ENCODE results near the gene TMEM39B. TPM values are rescaled to one million over a fixed set of nuclear protein-coding genes. Genes with fewer than 3 reads are reported as not detected.

The TMEM39B gene
- total RNA-seq, 1 experiment from 2014 or later: 18.8 TPM

DNA sequence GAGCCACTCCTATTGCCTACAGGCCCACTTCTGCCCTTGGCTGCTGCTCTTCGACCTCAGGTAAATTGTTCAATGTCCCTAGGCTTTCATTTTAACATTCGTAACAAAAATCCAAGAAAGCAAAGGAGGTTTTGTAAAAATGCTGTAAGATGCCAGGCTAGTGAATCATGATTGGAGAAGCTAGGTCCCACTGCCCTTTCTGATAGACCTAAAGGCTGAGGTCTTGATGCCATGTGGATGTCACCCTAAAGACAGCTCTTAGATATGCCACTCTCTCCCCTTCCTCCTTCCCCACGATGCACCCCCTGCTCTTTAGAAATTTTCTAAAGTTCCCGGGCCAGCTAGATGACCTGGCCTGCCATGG is 9.9 kb upstream of the TMEM39B start:
- DNase-seq (ENCODE audit: low spot score) (no peak), ATAC-seq (no peak)
- H3K4me3 Mint-ChIP-seq: no peak overlapping the region; the same call in 1 of the 2 replicates
- peaks cover 49% of the 10 kb centered on the region for H3K4me1 Mint-ChIP-seq
- peak overlapping the region; percentile 73 for H3K27ac Mint-ChIP-seq
- peaks cover 42% of the 10 kb centered on the region for H3K36me3 Mint-ChIP-seq
- TF ChIP-seq TEAD4 (CRISPR knock-in tag; IDR thresholded peaks at IDR 0.05): no peak
- TF ChIP-seq, protein P1, sequence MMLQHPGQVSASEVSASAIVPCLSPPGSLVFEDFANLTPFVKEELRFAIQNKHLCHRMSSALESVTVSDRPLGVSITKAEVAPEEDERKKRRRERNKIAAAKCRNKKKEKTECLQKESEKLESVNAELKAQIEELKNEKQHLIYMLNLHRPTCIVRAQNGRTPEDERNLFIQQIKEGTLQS (CRISPR knock-in tag; conservative IDR thresholded peaks at IDR 0.05): no peak
- no peak for TF ChIP-seq FOXK1 (CRISPR knock-in tag; IDR thresholded peaks at IDR 0.05)
- no peak for TF ChIP-seq SMAD3 (CRISPR knock-in tag; IDR thresholded peaks at IDR 0.05; ENCODE audit: borderline replicate concordance)
- TF ChIP-seq NFATC4 (CRISPR knock-in tag; IDR thresholded peaks at IDR 0.05): no peak
- TF ChIP-seq RELA (CRISPR knock-in tag; IDR thresholded peaks at IDR 0.05; ENCODE audit: borderline replicate concordance): no peak
- TF ChIP-seq CREB1 (CRISPR knock-in tag; IDR thresholded peaks at IDR 0.05): no peak
- no peak for TF ChIP-seq EMX1 (CRISPR knock-in tag; IDR thresholded peaks at IDR 0.05)
- no peak for TF ChIP-seq ZNF671 (CRISPR knock-in tag; IDR thresholded peaks at IDR 0.05)
- TF ChIP-seq, protein P2, sequence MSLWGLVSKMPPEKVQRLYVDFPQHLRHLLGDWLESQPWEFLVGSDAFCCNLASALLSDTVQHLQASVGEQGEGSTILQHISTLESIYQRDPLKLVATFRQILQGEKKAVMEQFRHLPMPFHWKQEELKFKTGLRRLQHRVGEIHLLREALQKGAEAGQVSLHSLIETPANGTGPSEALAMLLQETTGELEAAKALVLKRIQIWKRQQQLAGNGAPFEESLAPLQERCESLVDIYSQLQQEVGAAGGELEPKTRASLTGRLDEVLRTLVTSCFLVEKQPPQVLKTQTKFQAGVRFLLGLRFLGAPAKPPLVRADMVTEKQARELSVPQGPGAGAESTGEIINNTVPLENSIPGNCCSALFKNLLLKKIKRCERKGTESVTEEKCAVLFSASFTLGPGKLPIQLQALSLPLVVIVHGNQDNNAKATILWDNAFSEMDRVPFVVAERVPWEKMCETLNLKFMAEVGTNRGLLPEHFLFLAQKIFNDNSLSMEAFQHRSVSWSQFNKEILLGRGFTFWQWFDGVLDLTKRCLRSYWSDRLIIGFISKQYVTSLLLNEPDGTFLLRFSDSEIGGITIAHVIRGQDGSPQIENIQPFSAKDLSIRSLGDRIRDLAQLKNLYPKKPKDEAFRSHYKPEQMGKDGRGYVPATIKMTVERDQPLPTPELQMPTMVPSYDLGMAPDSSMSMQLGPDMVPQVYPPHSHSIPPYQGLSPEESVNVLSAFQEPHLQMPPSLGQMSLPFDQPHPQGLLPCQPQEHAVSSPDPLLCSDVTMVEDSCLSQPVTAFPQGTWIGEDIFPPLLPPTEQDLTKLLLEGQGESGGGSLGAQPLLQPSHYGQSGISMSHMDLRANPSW (CRISPR knock-in tag; conservative IDR thresholded peaks at IDR 0.05; ENCODE audit: low read depth): no peak
- no peak for TF ChIP-seq ZNF219 (CRISPR knock-in tag; IDR thresholded peaks at IDR 0.05; ENCODE audit: borderline replicate concordance)
- TF ChIP-seq ZNF317 (CRISPR knock-in tag; IDR thresholded peaks at IDR 0.05; ENCODE audit: borderline replicate concordance, low read depth): no peak
- TF ChIP-seq, protein P3, sequence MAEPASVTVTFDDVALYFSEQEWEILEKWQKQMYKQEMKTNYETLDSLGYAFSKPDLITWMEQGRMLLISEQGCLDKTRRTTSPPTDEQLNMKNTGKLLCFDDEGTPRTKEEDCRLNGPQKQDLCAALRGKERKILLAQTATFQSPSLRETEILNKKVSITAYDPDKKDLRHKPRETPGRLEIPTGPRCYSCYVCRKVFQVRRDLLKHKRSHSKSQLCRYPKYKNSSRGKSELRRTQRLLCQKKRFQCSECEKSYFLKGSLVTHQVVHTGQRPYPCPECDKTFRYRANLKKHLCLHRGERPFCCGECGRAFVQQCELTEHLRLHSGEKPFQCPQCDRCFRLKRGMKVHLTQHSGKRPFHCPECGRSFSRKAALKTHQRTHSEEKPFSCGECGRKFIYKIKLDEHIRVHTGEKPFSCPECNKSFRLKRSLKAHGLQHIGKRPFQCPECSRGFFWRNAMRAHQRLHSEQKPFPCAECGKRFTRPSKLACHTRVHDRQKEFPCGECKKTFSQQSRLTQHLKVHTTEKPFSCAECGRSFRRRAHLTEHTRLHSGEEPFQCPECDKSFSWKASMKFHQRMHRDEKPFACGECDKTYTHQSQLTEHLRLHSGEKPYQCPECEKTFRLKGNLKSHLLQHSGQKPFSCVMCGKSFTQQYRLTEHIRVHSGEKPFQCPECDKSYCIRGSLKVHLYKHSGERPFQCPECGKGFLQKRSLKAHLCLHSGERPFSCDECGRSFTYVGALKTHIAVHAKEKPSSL (CRISPR knock-in tag; conservative IDR thresholded peaks at IDR 0.05): no peak
- TF ChIP-seq, protein P4, sequence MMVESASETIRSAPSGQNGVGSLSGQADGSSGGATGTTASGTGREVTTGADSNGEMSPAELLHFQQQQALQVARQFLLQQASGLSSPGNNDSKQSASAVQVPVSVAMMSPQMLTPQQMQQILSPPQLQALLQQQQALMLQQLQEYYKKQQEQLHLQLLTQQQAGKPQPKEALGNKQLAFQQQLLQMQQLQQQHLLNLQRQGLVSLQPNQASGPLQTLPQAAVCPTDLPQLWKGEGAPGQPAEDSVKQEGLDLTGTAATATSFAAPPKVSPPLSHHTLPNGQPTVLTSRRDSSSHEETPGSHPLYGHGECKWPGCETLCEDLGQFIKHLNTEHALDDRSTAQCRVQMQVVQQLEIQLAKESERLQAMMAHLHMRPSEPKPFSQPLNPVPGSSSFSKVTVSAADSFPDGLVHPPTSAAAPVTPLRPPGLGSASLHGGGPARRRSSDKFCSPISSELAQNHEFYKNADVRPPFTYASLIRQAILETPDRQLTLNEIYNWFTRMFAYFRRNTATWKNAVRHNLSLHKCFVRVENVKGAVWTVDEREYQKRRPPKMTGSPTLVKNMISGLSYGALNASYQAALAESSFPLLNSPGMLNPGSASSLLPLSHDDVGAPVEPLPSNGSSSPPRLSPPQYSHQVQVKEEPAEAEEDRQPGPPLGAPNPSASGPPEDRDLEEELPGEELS (CRISPR knock-in tag; IDR thresholded peaks at IDR 0.05): no peak
- no peak for TF ChIP-seq ZNF281 (CRISPR knock-in tag; IDR thresholded peaks at IDR 0.05)
- TF ChIP-seq FOXP1 (CRISPR knock-in tag; IDR thresholded peaks at IDR 0.05; ENCODE audit: borderline replicate concordance): no peak
- TF ChIP-seq FOXJ3 (CRISPR knock-in tag; IDR thresholded peaks at IDR 0.05; ENCODE audit: borderline replicate concordance): no peak
- CTCF ChIA-PET: interaction anchor here (0.6 to 3.6 kb wide), 21 partner anchors 8 to 274 kb away, joined by 3 to 76 read pairs (median 5); partner anchors contain the start of genes KHDRBS1, KPNA6, SPOCD1 and TMEM39B
- POLR2A ChIA-PET: interaction anchor here (0.9 to 2.3 kb wide), 2 partner anchors 10 to 48 kb away, joined by 4 to 15 read pairs; partner anchors contain the start of gene TMEM39B
- no peaks in the 10 kb centered on the region for H3K27me3 Mint-ChIP-seq (ENCODE audit: low read depth)
- no peaks in the 10 kb centered on the region for H3K9me3 Mint-ChIP-seq
